Activated naive CD4-positive, alpha-beta T cell treated with anti-CD3 and anti-CD28 coated beads, Interleukin-2, amount 10 ng/mL, durations not matched to agents 7 days and 5 days (primary cell): ENCODE measurements around the gene RAB8A.
"Not testable (repeated sequence)": the region's sequence is repeated elsewhere in the genome, so short reads cannot be mapped to it uniquely, and the experiment has no call there.

Experiments
- CTCF ChIA-PET: fragments of 350-600 bp; sonication (Branson Sonifier 250); formaldehyde crosslinking; loops from one replicate; lab custom pipeline; 2021; ENCODE audit warnings: antibody characterized with exemption; lab: Charles Lee
- DNase-seq: peaks from one replicate; pipeline ENCODE4 v3.0.0-alpha.2; 2020
- H3K27ac Mint-ChIP-seq: one replicate; pipeline ENCODE4 v1.8.0; 2021; ENCODE audit warnings: mild to moderate bottlenecking, moderate library complexity, mixed read lengths
- H3K27me3 Mint-ChIP-seq: one replicate; pipeline ENCODE4 v1.8.0; 2021; ENCODE audit warnings: mild to moderate bottlenecking, mixed read lengths
- H3K36me3 Mint-ChIP-seq: one replicate; pipeline ENCODE4 v1.8.0; 2021; ENCODE audit warnings: mixed read lengths
- H3K4me1 Mint-ChIP-seq: one replicate; pipeline ENCODE4 v1.8.0; 2021; ENCODE audit warnings: mixed read lengths
- H3K4me3 Mint-ChIP-seq: one replicate; pipeline ENCODE4 v1.8.0; 2021; ENCODE audit warnings: mild to moderate bottlenecking, moderate library complexity, mixed read lengths
- H3K9me3 Mint-ChIP-seq: one replicate; pipeline ENCODE4 v1.8.0; 2021; ENCODE audit warnings: mixed read lengths

The RAB8A gene

GRCh38 chr19:16111909-16112752 is 442 bp downstream of the RAB8A start:
- no peaks in the 10 kb centered on the region for H3K27me3 Mint-ChIP-seq
- H3K36me3 Mint-ChIP-seq = peaks cover 22% of the 10 kb centered on the region
- peak overlapping the region; percentile 97 for H3K27ac Mint-ChIP-seq
- H3K4me3 Mint-ChIP-seq = peak overlapping the region; percentile 99
- CTCF ChIA-PET = interaction anchor here (1.1 to 1.5 kb wide), 6 partner anchors 34 to 78 kb away, joined by 3 to 9 read pairs (median 4); no protein-coding TSS in a partner anchor
- peaks cover 43% of the 10 kb centered on the region for H3K4me1 Mint-ChIP-seq
- H3K9me3 Mint-ChIP-seq = no peaks in the 10 kb centered on the region
- DNase-seq = no peak

- DNase-seq = no peak
- Mint-ChIP-seq H3K4me3 (peak overlapping the region; percentile 99), H3K27me3 (no peaks in the 10 kb centered on the region), H3K4me1 (peaks cover 49% of the 10 kb centered on the region), H3K36me3 (peaks cover 29% of the 10 kb centered on the region), H3K27ac (peak overlapping the region; percentile 97), H3K9me3 (no peaks in the 10 kb centered on the region)
- CTCF ChIA-PET = interaction anchor here (0.7 to 1.5 kb wide), 3 partner anchors 39 to 66 kb away, joined by 3 to 4 read pairs (median 4); no protein-coding TSS in a partner anchor
Observed at GRCh38 chr19:16112778-16113177, 1.1 kb downstream of the RAB8A start.

GRCh38 chr19:16113727-16114126 is 2.0 kb downstream of the RAB8A start:
- Mint-ChIP-seq H3K9me3 (no peaks in the 10 kb centered on the region), H3K27ac (peak overlapping the region; percentile 73), H3K4me1 (peaks cover 59% of the 10 kb centered on the region), H3K27me3 (no peaks in the 10 kb centered on the region), H3K4me3 (peak overlapping the region; percentile 54), H3K36me3 (peaks cover 37% of the 10 kb centered on the region)
- no peak for DNase-seq
- CTCF ChIA-PET = interaction anchor here (0.7 to 1.5 kb wide), 3 partner anchors 40 to 65 kb away, joined by 3 to 4 read pairs (median 4); no protein-coding TSS in a partner anchor

GRCh38 chr19:16115301-16116039 is 3.8 kb downstream of the RAB8A start:
- CTCF ChIA-PET = interaction anchor here (1.2 kb wide), 1 partner anchor 70 kb away, joined by 3 read pairs; no protein-coding TSS in a partner anchor
- Mint-ChIP-seq H3K27ac (no peak overlapping the region), H3K4me1 (peaks cover 72% of the 10 kb centered on the region), H3K9me3 (no peaks in the 10 kb centered on the region), H3K27me3 (no peaks in the 10 kb centered on the region), H3K36me3 (peaks cover 50% of the 10 kb centered on the region), H3K4me3 (no peak overlapping the region)
- DNase-seq = no peak

DNA sequence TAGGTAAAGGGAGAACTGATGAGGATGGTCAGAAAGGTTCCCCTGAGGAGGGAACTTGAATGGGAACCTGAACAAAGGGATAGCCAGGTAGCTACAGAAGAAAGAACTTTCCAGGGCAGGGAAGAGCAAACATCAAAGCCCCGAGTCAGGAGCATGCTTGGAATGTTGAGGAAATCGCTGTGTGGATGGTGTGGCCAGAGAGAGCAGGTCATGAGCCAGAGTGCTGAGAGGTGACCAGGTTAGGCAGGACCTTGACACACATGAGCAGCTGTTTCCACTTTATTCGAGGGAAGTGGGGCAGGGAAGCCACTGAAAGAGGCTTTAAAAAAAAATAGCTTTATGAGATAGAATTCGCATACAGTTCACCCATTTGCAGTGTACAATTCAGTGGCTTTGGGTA is 4.4 kb downstream of the RAB8A start:
- CTCF ChIA-PET = interaction anchor here (1.2 kb wide), 1 partner anchor 70 kb away, joined by 3 read pairs; no protein-coding TSS in a partner anchor
- Mint-ChIP-seq H3K36me3 (peaks cover 49% of the 10 kb centered on the region), H3K27ac (peak overlapping the region; percentile 68), H3K4me1 (peaks cover 69% of the 10 kb centered on the region), H3K27me3 (no peaks in the 10 kb centered on the region), H3K4me3 (no peak overlapping the region), H3K9me3 (no peaks in the 10 kb centered on the region)
- no peak for DNase-seq

DNA sequence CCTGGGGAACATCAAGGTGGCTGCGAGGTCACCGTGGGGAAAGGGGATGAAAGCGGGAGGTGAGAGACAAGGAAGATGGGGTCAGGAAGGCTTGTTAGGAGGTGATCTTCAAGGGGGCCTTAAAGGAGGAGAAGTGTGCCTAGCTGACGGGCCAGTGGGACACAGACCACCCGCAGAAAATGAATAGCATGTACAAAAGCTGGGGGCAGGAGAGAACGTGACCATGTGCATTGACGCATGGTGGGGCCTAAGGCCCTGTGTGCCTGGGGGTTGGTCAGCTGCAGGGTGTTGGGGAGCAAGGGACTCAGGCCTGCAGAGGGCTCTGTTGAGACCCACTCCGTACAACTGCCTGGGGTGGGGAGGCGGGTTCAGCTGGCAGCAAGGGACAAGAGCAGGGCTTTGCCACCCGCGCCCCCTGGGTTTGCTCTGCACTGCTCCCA is 5.9 kb downstream of the RAB8A start:
- CTCF ChIA-PET = interaction anchor here (0.6 to 1.3 kb wide), 5 partner anchors 22 to 278 kb away, joined by 3 read pairs; partner anchors contain the start of gene FAM32A
- Mint-ChIP-seq H3K27ac (peak overlapping the region; percentile 91), H3K9me3 (no peaks in the 10 kb centered on the region), H3K36me3 (peaks cover 54% of the 10 kb centered on the region), H3K27me3 (no peaks in the 10 kb centered on the region), H3K4me3 (no peak overlapping the region), H3K4me1 (peaks cover 61% of the 10 kb centered on the region)
- no peak for DNase-seq

DNA sequence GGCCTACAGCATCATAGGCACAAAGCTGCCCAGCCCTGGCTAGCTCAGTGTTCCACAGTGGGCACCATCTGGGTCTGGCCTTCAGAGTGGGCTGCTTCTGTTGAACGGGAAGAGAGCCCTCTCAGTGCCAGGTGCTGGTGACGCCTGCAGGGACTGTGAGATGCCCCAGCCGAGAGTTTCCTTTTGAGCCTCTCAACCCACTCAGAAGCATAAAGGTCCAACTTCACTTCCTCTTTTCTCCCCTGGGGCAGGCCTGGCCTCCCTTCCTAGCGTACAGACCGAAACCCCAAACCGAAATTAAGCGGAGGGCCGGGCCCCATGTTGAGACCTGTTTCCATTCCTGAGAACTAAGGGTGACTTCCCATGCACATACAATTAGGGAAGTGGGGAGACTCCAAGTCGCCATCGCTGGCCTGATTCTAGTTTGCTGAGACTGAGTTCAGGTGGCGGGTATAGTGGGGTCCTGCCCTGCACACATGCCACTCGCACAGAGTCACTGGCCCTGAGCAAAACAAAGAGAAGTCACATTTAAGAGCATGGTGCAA is 6.9 kb downstream of the RAB8A start:
- Mint-ChIP-seq H3K4me3 (no peak overlapping the region), H3K9me3 (no peaks in the 10 kb centered on the region), H3K4me1 (peaks cover 54% of the 10 kb centered on the region), H3K27ac (peak overlapping the region; percentile 91), H3K27me3 (no peaks in the 10 kb centered on the region), H3K36me3 (peaks cover 52% of the 10 kb centered on the region)
- CTCF ChIA-PET = interaction anchor here (1.2 to 1.3 kb wide), 2 partner anchors 63 to 67 kb away, joined by 3 read pairs; partner anchors contain the start of gene FAM32A
- peak; percentile 32 for DNase-seq

GRCh38 chr19:16119075-16119857 is 7.6 kb downstream of the RAB8A start:
- peaks cover 51% of the 10 kb centered on the region for H3K4me1 Mint-ChIP-seq
- H3K36me3 Mint-ChIP-seq = peaks cover 51% of the 10 kb centered on the region
- H3K4me3 Mint-ChIP-seq, H3K27me3 Mint-ChIP-seq, H3K9me3 Mint-ChIP-seq: not testable (repeated sequence)
- DNase-seq = peak; percentile 59
- CTCF ChIA-PET = interaction anchor here (1.0 kb wide), 1 partner anchor 77 kb away, joined by 3 read pairs; no protein-coding TSS in a partner anchor
- peak overlapping the region; percentile 91 for H3K27ac Mint-ChIP-seq

DNA sequence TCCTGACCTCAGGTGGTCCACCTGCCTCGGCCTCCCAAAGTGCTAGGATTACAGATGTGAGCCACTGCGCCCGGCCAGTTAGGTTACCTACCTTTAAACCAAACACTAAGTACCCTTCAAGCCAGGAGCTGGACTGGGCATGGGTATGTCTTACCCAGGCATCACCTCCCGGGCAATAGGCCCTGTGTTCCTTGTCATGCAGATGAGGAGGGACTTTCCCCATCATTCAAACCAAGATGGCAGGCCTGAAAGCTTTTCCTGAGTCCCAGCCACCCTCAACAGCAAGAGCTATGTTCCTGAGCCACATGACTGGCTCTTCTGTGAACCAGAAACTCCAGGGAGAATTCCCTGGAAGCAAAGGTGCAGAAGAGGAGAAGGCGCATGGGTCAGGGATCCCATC is 9.5 kb downstream of the RAB8A start:
- Mint-ChIP-seq H3K36me3 (peaks cover 54% of the 10 kb centered on the region), H3K27me3 (no peaks in the 10 kb centered on the region), H3K4me3 (no peak overlapping the region), H3K4me1 (peaks cover 36% of the 10 kb centered on the region), H3K27ac (no peak overlapping the region), H3K9me3 (no peaks in the 10 kb centered on the region)
- CTCF ChIA-PET = no interaction called here
- DNase-seq = no peak

DNA sequence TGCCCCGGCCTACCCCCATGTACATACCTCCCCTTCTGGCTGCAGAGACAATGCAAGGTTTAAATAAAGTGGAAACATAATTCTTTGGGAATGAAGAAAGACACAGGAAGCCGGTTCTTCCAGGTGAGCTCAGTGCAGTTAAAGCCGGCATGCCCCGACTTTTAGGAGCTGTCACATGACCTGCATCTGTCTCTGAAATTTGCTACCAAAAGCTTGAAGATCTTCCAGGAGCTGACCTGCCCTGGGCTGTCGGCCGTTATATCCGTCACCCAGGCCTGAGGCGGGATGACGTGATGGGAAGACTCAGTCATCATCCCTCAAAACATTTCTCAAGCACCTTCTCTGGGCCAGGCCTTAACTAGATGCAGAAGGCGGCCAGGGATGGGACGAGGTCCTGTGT is 10.3 kb downstream of the RAB8A start:
- no peak for DNase-seq
- Mint-ChIP-seq H3K4me1 (peaks cover 33% of the 10 kb centered on the region), H3K4me3 (no peak overlapping the region), H3K9me3 (no peaks in the 10 kb centered on the region), H3K27me3 (no peaks in the 10 kb centered on the region), H3K27ac (no peak overlapping the region), H3K36me3 (peaks cover 60% of the 10 kb centered on the region)
- CTCF ChIA-PET = no interaction called here

- Mint-ChIP-seq H3K36me3 (peaks cover 49% of the 10 kb centered on the region), H3K27ac (no peak overlapping the region), H3K4me1 (peaks cover 3% of the 10 kb centered on the region), H3K27me3 (no peaks in the 10 kb centered on the region), H3K4me3 (no peak overlapping the region), H3K9me3 (no peaks in the 10 kb centered on the region)
- DNase-seq = no peak
- CTCF ChIA-PET = no interaction called here
Observed at GRCh38 chr19:16124953-16125352, 13.3 kb downstream of the RAB8A start.

DNA sequence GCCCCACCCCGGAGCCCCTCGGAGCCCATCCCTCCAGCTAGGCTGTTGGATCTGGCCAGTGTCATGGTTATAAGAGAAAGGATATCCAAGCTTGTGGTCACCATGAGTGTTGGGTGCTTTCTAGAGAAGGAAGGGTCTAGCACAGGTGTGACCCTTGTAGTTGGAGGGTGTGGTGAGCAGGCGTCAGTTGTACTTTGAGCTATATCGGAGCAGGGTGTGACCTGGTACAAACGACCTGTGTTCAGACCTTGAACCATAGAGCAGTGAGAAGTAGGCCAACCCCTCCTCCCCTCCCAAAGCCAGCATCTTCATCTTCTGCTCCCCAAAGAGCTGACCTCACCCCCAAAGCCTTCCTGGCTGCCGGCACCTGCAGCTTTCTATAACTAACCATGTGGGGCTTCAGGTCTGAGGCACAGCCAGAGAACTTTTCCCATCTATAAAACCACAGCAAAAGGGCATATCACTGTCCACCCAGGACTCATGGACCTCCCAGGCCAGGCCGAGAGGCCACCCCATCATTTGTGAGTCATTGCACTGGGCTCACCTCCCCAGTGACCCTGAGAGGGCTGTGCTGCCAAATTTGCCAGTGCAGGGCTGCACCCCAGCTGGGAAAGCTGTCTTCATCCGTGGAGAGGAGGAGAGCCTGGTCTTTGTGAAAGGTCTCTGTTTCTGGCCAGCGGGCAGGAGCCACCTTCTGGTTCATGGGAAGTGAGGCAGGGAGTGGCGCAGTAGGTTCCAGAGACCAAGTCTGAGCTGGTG is 14.2 kb downstream of the RAB8A start:
- H3K9me3 Mint-ChIP-seq = no peaks in the 10 kb centered on the region
- H3K4me3 Mint-ChIP-seq = no peak overlapping the region
- no peak for DNase-seq
- H3K4me1 Mint-ChIP-seq = peaks cover 2% of the 10 kb centered on the region
- peaks cover 52% of the 10 kb centered on the region for H3K36me3 Mint-ChIP-seq
- CTCF ChIA-PET = interaction anchor here (1.1 kb wide), 1 partner anchor 10 kb away, joined by 4 read pairs; no protein-coding TSS in a partner anchor
- H3K27me3 Mint-ChIP-seq = no peaks in the 10 kb centered on the region
- H3K27ac Mint-ChIP-seq = no peak overlapping the region

GRCh38 chr19:16127080-16127479 is 15.4 kb downstream of the RAB8A start:
- H3K27ac Mint-ChIP-seq = no peak overlapping the region
- CTCF ChIA-PET = no interaction called here

More at GRCh38 chr19:16127080-16127479, 15.4 kb downstream of the RAB8A start:
- no peaks in the 10 kb centered on the region for H3K9me3 Mint-ChIP-seq
- no peak for DNase-seq
- no peaks in the 10 kb centered on the region for H3K27me3 Mint-ChIP-seq
- H3K4me1 Mint-ChIP-seq = peaks cover 2% of the 10 kb centered on the region
- H3K36me3 Mint-ChIP-seq = peaks cover 54% of the 10 kb centered on the region
- no peak overlapping the region for H3K4me3 Mint-ChIP-seq
